A673 (cell line): ENCODE data around the gene AFAP1.

Experiments
- EZH2 ChIP-seq: fragments of 200-600 bp; sonication (generic); IDR thresholded peaks from 2 replicates; pipeline ENCODE4 v1.6.1; 2017; ENCODE audit warnings: borderline replicate concordance, low read depth, mild to moderate bottlenecking, mixed read lengths, antibody characterized with exemption, low read length; ENCODE audit not compliant: poor library complexity, severe bottlenecking
- TF ChIP-seq, protein P1 (sequence below): fragments of 300-800, 200-600 bp; sonication (generic); conservative IDR thresholded peaks from 2 replicates; pipeline ENCODE4 v1.5.1; 2017; ENCODE audit warnings: low read depth, mild to moderate bottlenecking, antibody characterized with exemption, low read length, moderate library complexity, mixed read lengths

- TF ChIP-seq, protein P1, sequence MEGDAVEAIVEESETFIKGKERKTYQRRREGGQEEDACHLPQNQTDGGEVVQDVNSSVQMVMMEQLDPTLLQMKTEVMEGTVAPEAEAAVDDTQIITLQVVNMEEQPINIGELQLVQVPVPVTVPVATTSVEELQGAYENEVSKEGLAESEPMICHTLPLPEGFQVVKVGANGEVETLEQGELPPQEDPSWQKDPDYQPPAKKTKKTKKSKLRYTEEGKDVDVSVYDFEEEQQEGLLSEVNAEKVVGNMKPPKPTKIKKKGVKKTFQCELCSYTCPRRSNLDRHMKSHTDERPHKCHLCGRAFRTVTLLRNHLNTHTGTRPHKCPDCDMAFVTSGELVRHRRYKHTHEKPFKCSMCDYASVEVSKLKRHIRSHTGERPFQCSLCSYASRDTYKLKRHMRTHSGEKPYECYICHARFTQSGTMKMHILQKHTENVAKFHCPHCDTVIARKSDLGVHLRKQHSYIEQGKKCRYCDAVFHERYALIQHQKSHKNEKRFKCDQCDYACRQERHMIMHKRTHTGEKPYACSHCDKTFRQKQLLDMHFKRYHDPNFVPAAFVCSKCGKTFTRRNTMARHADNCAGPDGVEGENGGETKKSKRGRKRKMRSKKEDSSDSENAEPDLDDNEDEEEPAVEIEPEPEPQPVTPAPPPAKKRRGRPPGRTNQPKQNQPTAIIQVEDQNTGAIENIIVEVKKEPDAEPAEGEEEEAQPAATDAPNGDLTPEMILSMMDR: no peak
- no peak for TF ChIP-seq EZH2
These were observed 85.4 kb downstream of the AFAP1 start for GRCh38 chr4:7854216-7854615.
